Naive B cell (primary cell): ENCODE measurements around the gene CDC42SE1. TPM values are rescaled to one million over a fixed set of nuclear protein-coding genes. Genes with fewer than 3 reads are reported as not detected.
"Not testable (repeated sequence)": the region's sequence is repeated elsewhere in the genome, so short reads cannot be mapped to it uniquely, and the experiment has no call there.

ENCODE experiments used
- ATAC-seq, 2 donors: fragments of 150-1000 bp; cut with Tn5 transposase; 2 replicates each; pipeline ENCODE4 v1.10.0; 2021; ENCODE audit warnings: low read depth in 2 of 2, mild to moderate bottlenecking in 2 of 2, moderate library complexity in 2 of 2
- DNase-seq: peaks from one replicate; pipeline ENCODE4 v3.0.0; 2022
- H3K27ac Mint-ChIP-seq, 6 donors: one replicate each; pipeline ENCODE4 v1.8.0; 2020 to 2022; ENCODE audit warnings: mild to moderate bottlenecking in 6 of 6, mixed read lengths in 6 of 6, moderate library complexity in 5 of 6, inconsistent platforms in 2 of 6
- H3K27me3 Mint-ChIP-seq, 3 donors: one replicate each; pipeline ENCODE4 v1.8.0; 2021 to 2022; ENCODE audit warnings: mixed read lengths in 3 of 3, mild to moderate bottlenecking in 1 of 3
- H3K36me3 Mint-ChIP-seq, 2 donors: one replicate each; pipeline ENCODE4 v1.8.0; 2020 to 2022; ENCODE audit warnings: mixed read lengths in 2 of 2, inconsistent platforms in 1 of 2, mild to moderate bottlenecking in 1 of 2
- H3K4me1 Mint-ChIP-seq, 3 donors: one replicate each; pipeline ENCODE4 v1.8.0; 2020 to 2022; ENCODE audit warnings: mixed read lengths in 3 of 3, inconsistent platforms in 1 of 3, mild to moderate bottlenecking in 1 of 3, moderate library complexity in 1 of 3
- H3K4me3 Mint-ChIP-seq, 8 donors: one replicate each; pipeline ENCODE4 v1.8.0; 2020 to 2022; ENCODE audit warnings: mild to moderate bottlenecking in 8 of 8, mixed read lengths in 8 of 8, moderate library complexity in 8 of 8, inconsistent platforms in 2 of 8
- H3K9me3 Mint-ChIP-seq, 7 donors: one replicate each; pipeline ENCODE4 v1.8.0; 2020 to 2022; ENCODE audit warnings: mixed read lengths in 7 of 7, mild to moderate bottlenecking in 5 of 7, inconsistent platforms in 2 of 7, moderate library complexity in 1 of 7
- polyA plus RNA-seq, 6 donors: library from polyadenylated mRNA; unstranded; fragments of 300-500 nt; fragmentation: Illumina TruSeq; gene quantifications; one replicate each; pipeline ENCODE4 v1.2.3, GENCODE V29; 2021; ENCODE audit warnings: low read depth in 6 of 6

CDC42SE1 gene
- polyA plus RNA-seq = 100 to 1,000 TPM in 5 of 6 donors, 10 to 100 TPM in 1; 98.9 to 152 (median 119) TPM

- peaks cover 54 to 64% (median 54%) of the 10 kb centered on the region in 3 donors for H3K4me1 Mint-ChIP-seq
- ATAC-seq (peak; percentile 85 to 86), DNase-seq (peak; percentile 86)
- H3K36me3 Mint-ChIP-seq = peaks cover 7 to 38% of the 10 kb centered on the region in 2 donors
- peak within 1 kb of the TSS; percentile 87 to 100 (median 98) for H3K4me3 Mint-ChIP-seq
- no peaks in the 10 kb centered on the region for H3K9me3 Mint-ChIP-seq
- no peaks in the 10 kb centered on the region for H3K27me3 Mint-ChIP-seq
- peak within 1 kb of the TSS; percentile 98 to 99 (median 98) for H3K27ac Mint-ChIP-seq
These were observed at the start of gene CDC42SE1 for GRCh38 chr1:151059109-151060006. TSS of gene CDC42SE1 (minus strand) at chr1:151059622. CDS start at chr1:151055730, 3,892 bp downstream.

DNA sequence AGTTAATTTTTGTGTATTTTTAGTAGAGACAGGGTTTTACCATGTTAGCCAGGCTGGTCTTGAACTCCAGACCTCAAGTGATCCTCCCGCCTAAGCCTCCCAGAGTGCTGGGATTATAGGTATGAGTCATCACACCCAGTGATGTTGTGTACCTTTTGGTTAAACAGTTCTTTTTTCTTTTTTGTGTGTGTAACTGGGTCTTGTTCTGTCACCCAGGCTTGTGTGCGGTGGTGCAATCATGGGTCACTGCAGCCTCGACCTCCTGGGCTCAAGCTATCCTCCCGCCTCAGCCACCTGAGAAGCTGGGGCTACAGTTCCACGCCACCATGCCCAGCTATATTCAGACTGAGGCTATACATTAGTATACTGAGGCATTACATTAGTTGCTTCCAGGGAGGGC is 48.9 kb upstream of the CDC42SE1 start:
- ATAC-seq = no peak
- H3K36me3 Mint-ChIP-seq = peaks cover 8 to 11% of the 10 kb centered on the region in 2 donors
- no peaks in the 10 kb centered on the region for H3K4me1 Mint-ChIP-seq
- no peak overlapping the region for H3K4me3 Mint-ChIP-seq
- no peak for DNase-seq
- H3K27ac Mint-ChIP-seq = no peak overlapping the region
- no peaks in the 10 kb centered on the region for H3K9me3 Mint-ChIP-seq
- H3K27me3 Mint-ChIP-seq = no peaks in the 10 kb centered on the region

GRCh38 chr1:151106894-151107293 is 47.5 kb upstream of the CDC42SE1 start:
- Mint-ChIP-seq H3K27ac (no peak overlapping the region), H3K4me1 (no peaks in the 10 kb centered on the region), H3K4me3 (no peak overlapping the region), H3K27me3 (no peaks in the 10 kb centered on the region), H3K36me3 (peaks cover 8 to 11% of the 10 kb centered on the region in 2 donors), H3K9me3 (no peaks in the 10 kb centered on the region)
- ATAC-seq (no peak), DNase-seq (no peak)

- no peak for DNase-seq
- ATAC-seq = no peak
- no peaks in the 10 kb centered on the region for H3K9me3 Mint-ChIP-seq
- peak overlapping the region in 1 of 6 donors; percentile 66 for H3K27ac Mint-ChIP-seq
- H3K36me3 Mint-ChIP-seq = peaks cover 8 to 11% of the 10 kb centered on the region in 2 donors
- H3K27me3 Mint-ChIP-seq = no peaks in the 10 kb centered on the region
- H3K4me3 Mint-ChIP-seq = no peak overlapping the region
- H3K4me1 Mint-ChIP-seq = no peaks in the 10 kb centered on the region
These were observed 45.2 kb upstream of the CDC42SE1 start for GRCh38 chr1:151104630-151105029.

GRCh38 chr1:151098126-151098525 is 38.7 kb upstream of the CDC42SE1 start:
- Mint-ChIP-seq H3K27me3 (no peaks in the 10 kb centered on the region), H3K4me3 (no peak overlapping the region), H3K27ac (no peak overlapping the region), H3K36me3 (no peaks in the 10 kb centered on the region), H3K9me3 (no peaks in the 10 kb centered on the region), H3K4me1 (no peaks in the 10 kb centered on the region)
- DNase-seq (no peak), ATAC-seq (no peak)

DNA sequence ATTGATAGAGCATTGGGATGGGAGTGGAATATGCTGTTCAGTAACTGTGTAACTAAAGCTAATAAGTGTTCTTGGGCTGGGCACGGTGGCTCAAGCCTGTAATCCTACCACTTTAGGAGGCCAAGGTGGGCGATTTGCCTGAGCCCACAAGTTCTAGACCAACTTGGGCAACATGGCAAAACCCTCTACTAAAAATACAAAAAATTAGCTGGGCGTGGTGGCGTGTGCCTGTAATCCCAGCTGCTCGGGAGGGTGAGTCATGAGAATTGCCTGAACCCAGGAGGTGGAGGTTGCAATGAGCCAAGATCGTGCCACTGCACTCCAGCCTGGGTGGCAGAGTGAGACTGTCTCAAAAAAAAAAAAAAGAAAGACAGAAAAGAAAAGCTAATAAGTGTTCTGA is 38.0 kb upstream of the CDC42SE1 start:
- H3K4me3 Mint-ChIP-seq, ATAC-seq, H3K9me3 Mint-ChIP-seq, H3K27me3 Mint-ChIP-seq, DNase-seq, H3K36me3 Mint-ChIP-seq, H3K4me1 Mint-ChIP-seq: not testable (repeated sequence)
- H3K27ac Mint-ChIP-seq = peak overlapping the region in 1 of 6 donors; percentile 13

GRCh38 chr1:151085953-151086559 is 26.6 kb upstream of the CDC42SE1 start:
- DNase-seq (no peak), ATAC-seq (no peak)
- peak overlapping the region in 1 of 6 donors; percentile 55 for H3K27ac Mint-ChIP-seq
- H3K4me3 Mint-ChIP-seq = no peak overlapping the region
- peaks cover 5 to 9% (median 9%) of the 10 kb centered on the region in 3 donors for H3K4me1 Mint-ChIP-seq
- no peaks in the 10 kb centered on the region for H3K9me3 Mint-ChIP-seq
- no peaks in the 10 kb centered on the region for H3K27me3 Mint-ChIP-seq
- no peaks in the 10 kb centered on the region for H3K36me3 Mint-ChIP-seq

DNA sequence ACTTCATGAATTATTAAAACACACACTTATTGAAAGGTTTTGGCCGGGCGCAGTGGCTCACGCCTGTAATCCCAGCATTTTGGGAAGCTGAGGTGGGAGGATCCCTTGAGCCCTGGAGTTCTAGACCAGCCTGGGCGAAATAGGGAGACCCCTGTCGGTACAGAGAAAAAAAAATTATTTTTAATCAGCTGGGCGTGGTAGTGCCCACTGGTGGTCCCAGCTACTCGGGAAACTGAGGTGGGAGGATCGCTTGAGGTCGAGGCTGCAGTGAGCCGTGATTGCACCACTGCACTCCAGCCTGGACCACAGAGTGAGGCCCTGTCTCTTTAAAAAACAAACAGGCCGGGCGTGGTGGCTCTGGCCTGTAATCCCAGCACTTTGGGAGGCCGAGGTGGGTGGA is 12.8 kb upstream of the CDC42SE1 start:
- Mint-ChIP-seq H3K27ac (peak overlapping the region in 1 of 6 donors; percentile 99), H3K36me3 (peaks cover 0 to 8% of the 10 kb centered on the region in 2 donors), H3K27me3 (no peaks in the 10 kb centered on the region), H3K9me3 (no peaks in the 10 kb centered on the region), H3K4me1 (peaks cover 4 to 29% (median 20%) of the 10 kb centered on the region in 3 donors), H3K4me3 (peak overlapping the region in 7 of 8 donors; percentile 20 to 100 (median 98))
- no peak for DNase-seq
- ATAC-seq = no peak

GRCh38 chr1:151070474-151071276 is 11.3 kb upstream of the CDC42SE1 start, which contains the start of gene GABPB2:
TSS of gene GABPB2 (plus strand) at chr1:151070761. CDS start at chr1:151088190, 17,429 bp downstream.
- no peaks in the 10 kb centered on the region for H3K9me3 Mint-ChIP-seq
- H3K27me3 Mint-ChIP-seq = no peaks in the 10 kb centered on the region
- peaks cover 4 to 29% (median 18%) of the 10 kb centered on the region in 3 donors for H3K4me1 Mint-ChIP-seq
- H3K36me3 Mint-ChIP-seq = peaks cover 0 to 8% of the 10 kb centered on the region in 2 donors
- peak within 1 kb of the TSS; percentile 97 to 100 (median 99) for H3K27ac Mint-ChIP-seq
- ATAC-seq (peak; percentile 86 to 87), DNase-seq (peak; percentile 86)
- H3K4me3 Mint-ChIP-seq = peak within 1 kb of the TSS; percentile 96 to 100 (median 99)

DNA sequence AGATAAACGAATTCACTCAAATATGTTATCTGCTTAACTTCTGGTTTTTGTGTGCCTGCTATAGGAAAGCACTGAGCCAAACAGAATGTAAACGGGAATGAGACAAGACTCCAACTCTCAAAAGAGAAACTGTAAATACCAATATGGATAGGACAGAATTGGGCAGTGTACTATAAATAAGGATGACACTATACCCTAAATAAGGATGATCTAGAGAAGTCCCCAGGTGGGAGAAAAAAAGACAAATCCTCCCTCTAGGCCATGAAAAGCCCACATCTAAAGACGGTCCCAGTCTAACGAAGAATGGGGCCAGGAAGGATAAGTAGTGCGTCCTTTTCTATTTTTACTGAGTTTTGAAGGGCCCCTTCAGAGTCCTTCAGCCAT is 9.7 kb upstream of the CDC42SE1 start:
- no peaks in the 10 kb centered on the region for H3K27me3 Mint-ChIP-seq
- no peak for ATAC-seq
- H3K4me1 Mint-ChIP-seq = peaks cover 4 to 29% (median 16%) of the 10 kb centered on the region in 3 donors
- H3K4me3 Mint-ChIP-seq = peak overlapping the region; percentile 96 to 100 (median 99)
- H3K27ac Mint-ChIP-seq = peak overlapping the region in 5 of 6 donors; percentile 51 to 99 (median 86)
- DNase-seq = no peak
- no peaks in the 10 kb centered on the region for H3K9me3 Mint-ChIP-seq
- H3K36me3 Mint-ChIP-seq = peaks cover 0 to 8% of the 10 kb centered on the region in 2 donors

GRCh38 chr1:151067185-151067584 is 7.8 kb upstream of the CDC42SE1 start:
- Mint-ChIP-seq H3K4me3 (peak overlapping the region in 2 of 8 donors; percentile 47 to 99), H3K36me3 (peaks cover 0 to 8% of the 10 kb centered on the region in 2 donors), H3K9me3 (no peaks in the 10 kb centered on the region), H3K4me1 (peaks cover 4 to 29% (median 16%) of the 10 kb centered on the region in 3 donors), H3K27ac (peak overlapping the region in 3 of 6 donors; percentile 6 to 99 (median 83)), H3K27me3 (no peaks in the 10 kb centered on the region)
- ATAC-seq = no peak
- no peak for DNase-seq

DNA sequence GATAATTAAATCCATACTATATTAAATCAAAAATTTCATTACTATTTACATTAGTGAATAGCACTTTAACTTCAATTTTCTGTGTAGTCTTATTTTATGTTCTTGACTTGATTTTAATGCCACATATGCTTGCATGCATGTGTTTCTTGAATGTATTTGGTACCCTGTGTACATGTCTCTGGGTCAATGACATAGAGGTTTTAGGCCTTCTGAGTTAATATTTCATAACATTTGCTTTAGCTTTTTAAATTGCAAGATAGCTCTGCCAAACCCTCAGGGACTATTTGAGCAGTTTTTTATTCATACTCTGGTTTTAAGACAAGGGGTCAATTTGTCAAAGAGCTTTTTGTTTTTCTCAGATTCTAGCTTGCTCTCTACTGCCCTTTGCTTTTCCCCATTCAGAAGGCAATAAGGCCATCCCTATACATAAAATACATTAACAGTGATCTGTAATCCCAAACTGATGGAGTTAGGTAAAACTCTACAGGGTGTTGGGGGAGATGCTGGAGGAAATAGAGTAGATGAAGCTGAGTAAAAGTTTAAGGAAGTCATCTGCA is 5.7 kb upstream of the CDC42SE1 start:
- Mint-ChIP-seq H3K27me3 (no peaks in the 10 kb centered on the region), H3K4me3 (peak overlapping the region in 2 of 8 donors; percentile 14 to 71), H3K36me3 (no peaks in the 10 kb centered on the region), H3K27ac (peak overlapping the region in 2 of 6 donors; percentile 2 to 51), H3K4me1 (peaks cover 11 to 18% (median 13%) of the 10 kb centered on the region in 3 donors), H3K9me3 (no peaks in the 10 kb centered on the region)
- no peak for ATAC-seq
- DNase-seq = no peak
